Colonic mucosa (tissue), 4 donors: ENCODE data around the gene ST6GALNAC6. TPM values are rescaled to one million over a fixed set of nuclear protein-coding genes. Genes with fewer than 3 reads are reported as not detected.

Experiments
- DNase-seq: peaks from one replicate; pipeline ENCODE4 v3.0.0-alpha.2; 2020
- H3K27ac ChIP-seq: fragments of 200-600 bp; one replicate; pipeline ENCODE4 v1.8.0; 2021
- H3K27me3 ChIP-seq: fragments of 200-600 bp; one replicate; pipeline ENCODE4 v1.8.0; 2021
- H3K36me3 ChIP-seq: fragments of 200-600 bp; one replicate; pipeline ENCODE4 v1.8.0; 2021
- H3K4me1 ChIP-seq: fragments of 200-600 bp; one replicate; pipeline ENCODE4 v1.8.0; 2021; ENCODE audit warnings: mild to moderate bottlenecking
- H3K4me3 ChIP-seq: fragments of 200-600 bp; one replicate; pipeline ENCODE4 v1.8.0; 2021
- H3K9ac ChIP-seq, 2 donors: one replicate each; pipeline ENCODE4 v1.7.0; 2013; ENCODE audit warnings: control low read depth in 2 of 2, low read depth in 2 of 2, low read length in 2 of 2
- H3K9me3 ChIP-seq: fragments of 200-600 bp; one replicate; pipeline ENCODE4 v1.8.0; 2021
- intact Hi-C: fragments of 100-400 bp; cut with DNase I; formaldehyde crosslinking; loops from one replicate; pipeline ENCODE4 v1.14.1; 2022
- total RNA-seq, 2 donors: library from RNA; stranded (reverse); fragmentation: NEBNext Ultra II Directional in 1 of 2; extraction: Animal tissue kit (Norgen Biotek cat#: 25700) in 1 of 2; gene quantifications; one replicate each; pipeline ENCODE4 v1.2.1, GENCODE V29; 2021
- TF ChIP-seq, protein P1 (sequence below): fragments of 200-600 bp; IDR thresholded peaks from one replicate; pipeline ENCODE4 v1.8.0; 2022; ENCODE audit warnings: antibody characterized with exemption, mild to moderate bottlenecking
- donor health status: healthy.
- donor health status: DM: no; HTN: no; CAD: no.
- donor health status: DM: no; HTN: no; CAD: no.

Gene ST6GALNAC6
- total RNA-seq, 2 donors from 2014 or later: 251 to 279 TPM

DNA sequence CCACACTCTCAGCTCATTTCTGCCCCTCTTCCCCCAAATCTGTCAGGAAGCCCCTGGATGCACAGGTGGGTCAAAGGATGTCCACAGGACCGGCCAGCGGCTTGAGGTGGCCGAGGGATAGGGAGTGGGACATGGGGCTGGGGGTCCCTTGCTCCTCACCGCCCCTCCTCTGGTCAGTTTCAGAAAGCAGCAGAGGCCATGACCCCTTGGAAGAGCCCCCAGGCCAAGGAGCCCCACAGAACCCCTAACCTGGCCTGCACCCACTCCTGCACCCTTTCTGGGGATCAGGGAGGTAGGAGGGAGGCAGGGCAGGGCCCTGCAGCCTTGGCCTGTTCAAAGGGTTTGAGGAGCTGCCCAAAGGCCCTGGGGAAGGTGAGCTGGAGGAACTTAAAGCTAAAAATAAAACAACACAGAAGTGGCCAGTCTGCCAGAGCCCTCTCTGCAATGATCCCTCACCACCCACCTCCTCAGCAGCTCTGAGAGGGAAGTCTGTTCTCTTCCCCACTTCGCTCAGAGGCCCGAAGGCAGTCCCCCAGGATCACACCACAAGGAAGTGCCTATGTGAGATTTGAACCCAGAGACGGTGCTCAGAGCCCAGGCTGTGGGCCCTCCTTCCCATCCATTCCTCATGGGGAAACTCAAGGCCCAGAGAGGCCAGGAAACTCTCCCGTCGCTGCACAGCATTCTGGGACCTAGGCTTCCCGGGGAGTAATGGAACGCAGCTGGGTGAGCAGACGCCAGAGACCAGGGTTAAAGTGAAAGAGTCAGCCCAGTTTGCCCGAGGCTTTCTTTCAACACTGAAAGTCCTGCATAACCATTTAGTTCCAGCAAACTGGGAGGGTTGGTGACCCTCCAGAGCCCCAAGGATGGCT is 45.9 kb downstream of the ST6GALNAC6 start:
- intact Hi-C loops: no loop called here
- H3K9ac ChIP-seq: peak overlapping the region; percentile 2 to 86
- peaks cover 3% of the 10 kb centered on the region for H3K9me3 ChIP-seq
- no peak for DNase-seq
- TF ChIP-seq, protein P1, sequence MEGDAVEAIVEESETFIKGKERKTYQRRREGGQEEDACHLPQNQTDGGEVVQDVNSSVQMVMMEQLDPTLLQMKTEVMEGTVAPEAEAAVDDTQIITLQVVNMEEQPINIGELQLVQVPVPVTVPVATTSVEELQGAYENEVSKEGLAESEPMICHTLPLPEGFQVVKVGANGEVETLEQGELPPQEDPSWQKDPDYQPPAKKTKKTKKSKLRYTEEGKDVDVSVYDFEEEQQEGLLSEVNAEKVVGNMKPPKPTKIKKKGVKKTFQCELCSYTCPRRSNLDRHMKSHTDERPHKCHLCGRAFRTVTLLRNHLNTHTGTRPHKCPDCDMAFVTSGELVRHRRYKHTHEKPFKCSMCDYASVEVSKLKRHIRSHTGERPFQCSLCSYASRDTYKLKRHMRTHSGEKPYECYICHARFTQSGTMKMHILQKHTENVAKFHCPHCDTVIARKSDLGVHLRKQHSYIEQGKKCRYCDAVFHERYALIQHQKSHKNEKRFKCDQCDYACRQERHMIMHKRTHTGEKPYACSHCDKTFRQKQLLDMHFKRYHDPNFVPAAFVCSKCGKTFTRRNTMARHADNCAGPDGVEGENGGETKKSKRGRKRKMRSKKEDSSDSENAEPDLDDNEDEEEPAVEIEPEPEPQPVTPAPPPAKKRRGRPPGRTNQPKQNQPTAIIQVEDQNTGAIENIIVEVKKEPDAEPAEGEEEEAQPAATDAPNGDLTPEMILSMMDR: no peak
- peak overlapping the region; percentile 37 for H3K4me3 ChIP-seq
- H3K4me1 ChIP-seq: peaks cover 3% of the 10 kb centered on the region
- no peaks in the 10 kb centered on the region for H3K27me3 ChIP-seq
- H3K36me3 ChIP-seq: no peaks in the 10 kb centered on the region
- peak overlapping the region; percentile 74 for H3K27ac ChIP-seq

DNA sequence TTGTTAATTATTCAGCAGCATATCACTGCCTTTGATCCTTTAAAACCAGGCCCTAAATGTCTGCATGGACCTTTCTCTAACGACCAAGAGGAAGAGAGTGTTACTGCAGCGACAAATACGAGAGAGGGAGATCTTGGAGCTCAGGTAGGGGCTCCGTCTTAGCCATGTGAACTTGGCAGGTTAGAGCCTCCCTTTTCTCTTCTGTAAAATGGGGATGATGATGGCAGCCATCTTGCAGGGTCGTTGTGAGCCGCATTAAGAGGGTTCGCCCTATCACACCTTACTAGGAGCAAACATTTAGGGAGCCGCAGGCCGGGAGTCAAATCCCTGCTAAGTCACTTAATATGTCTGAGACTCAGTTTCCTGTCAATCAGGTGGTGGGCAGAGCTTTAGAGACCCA is 46.6 kb downstream of the ST6GALNAC6 start:
- no peak for DNase-seq
- Histone ChIP-seq H3K4me3 (peak overlapping the region; percentile 37), H3K27me3 (no peaks in the 10 kb centered on the region), H3K36me3 (no peaks in the 10 kb centered on the region), H3K27ac (peak overlapping the region; percentile 27), H3K4me1 (no peaks in the 10 kb centered on the region), H3K9ac (peak overlapping the region; percentile 2 to 64), H3K9me3 (peaks cover 3% of the 10 kb centered on the region)
- intact Hi-C loops: no loop called here
- TF ChIP-seq, protein P1: no peak

DNA sequence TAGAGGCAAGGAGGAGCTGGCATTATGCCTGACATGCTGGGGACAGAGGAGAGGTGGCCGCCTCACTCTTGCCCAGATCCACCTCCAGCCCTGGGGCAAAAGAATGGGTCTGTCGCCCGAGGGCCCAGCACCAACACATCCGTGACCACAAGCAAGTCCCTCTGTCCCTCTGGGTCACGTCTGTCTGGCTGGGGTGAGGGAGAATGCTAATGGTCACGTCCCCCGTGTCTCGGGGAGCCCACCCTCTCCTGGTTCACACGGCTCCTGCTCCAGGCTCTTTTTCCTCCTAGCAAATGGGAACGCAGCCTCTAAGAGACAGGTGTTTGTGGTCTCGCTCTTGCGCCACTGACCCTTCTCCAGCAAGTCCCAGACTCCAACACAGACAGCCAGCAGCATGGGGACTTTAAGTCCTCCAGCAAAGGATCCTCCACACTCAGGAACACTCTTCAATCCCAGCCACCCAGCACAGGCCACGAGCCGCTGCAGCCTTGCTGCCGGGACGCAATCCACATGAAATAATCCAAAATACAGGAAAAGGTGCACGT is 49.0 kb downstream of the ST6GALNAC6 start:
- intact Hi-C loops: no loop called here
- H3K9ac ChIP-seq: no peak overlapping the region
- no peaks in the 10 kb centered on the region for H3K27me3 ChIP-seq
- H3K27ac ChIP-seq: no peak overlapping the region
- no peaks in the 10 kb centered on the region for H3K4me1 ChIP-seq
- TF ChIP-seq, protein P1: no peak
- no peak for DNase-seq
- H3K4me3 ChIP-seq: no peak overlapping the region
- peaks cover 3% of the 10 kb centered on the region for H3K9me3 ChIP-seq
- H3K36me3 ChIP-seq: no peaks in the 10 kb centered on the region

DNA sequence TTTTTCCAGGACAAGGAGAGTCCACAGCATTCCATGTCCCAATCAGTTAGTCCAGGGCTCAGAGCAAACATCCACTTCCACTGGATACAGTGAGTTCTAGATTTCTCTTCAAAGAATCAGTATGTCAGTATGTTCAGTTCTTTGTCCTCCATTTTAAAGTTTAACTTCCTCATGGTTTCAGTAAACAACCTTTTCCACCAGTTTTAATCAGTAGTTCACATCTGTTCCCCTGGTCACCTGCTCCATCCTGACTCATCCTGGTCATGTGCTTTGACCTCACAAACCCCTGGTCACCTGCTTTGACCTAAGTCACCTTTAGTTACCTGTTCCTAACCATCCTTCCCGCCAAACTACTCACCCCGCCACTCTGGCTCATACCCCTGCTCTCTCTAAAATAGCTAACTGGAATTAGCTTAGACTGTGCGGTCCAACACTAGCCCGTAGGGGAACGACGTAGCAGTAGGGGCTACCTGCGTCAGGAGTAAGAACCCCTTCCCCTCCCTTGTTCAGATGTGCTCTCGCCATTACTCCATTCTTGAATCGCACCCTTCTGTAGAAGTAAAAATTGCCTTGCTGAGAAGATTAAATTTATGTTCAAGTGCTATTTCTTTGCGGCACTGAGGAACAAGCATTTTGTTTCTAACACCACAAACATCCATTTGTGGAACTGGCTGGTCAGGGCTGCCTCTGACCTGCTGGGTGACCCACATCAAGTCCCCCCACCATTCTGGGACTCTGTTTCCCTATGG is 50.5 kb downstream of the ST6GALNAC6 start:
- Histone ChIP-seq H3K27ac (no peak overlapping the region), H3K4me3 (no peak overlapping the region), H3K36me3 (no peaks in the 10 kb centered on the region), H3K9me3 (peaks cover 3% of the 10 kb centered on the region), H3K27me3 (no peaks in the 10 kb centered on the region), H3K4me1 (no peaks in the 10 kb centered on the region), H3K9ac (no peak overlapping the region)
- TF ChIP-seq, protein P1: no peak
- DNase-seq: no peak
- intact Hi-C loops: no loop called here

DNA sequence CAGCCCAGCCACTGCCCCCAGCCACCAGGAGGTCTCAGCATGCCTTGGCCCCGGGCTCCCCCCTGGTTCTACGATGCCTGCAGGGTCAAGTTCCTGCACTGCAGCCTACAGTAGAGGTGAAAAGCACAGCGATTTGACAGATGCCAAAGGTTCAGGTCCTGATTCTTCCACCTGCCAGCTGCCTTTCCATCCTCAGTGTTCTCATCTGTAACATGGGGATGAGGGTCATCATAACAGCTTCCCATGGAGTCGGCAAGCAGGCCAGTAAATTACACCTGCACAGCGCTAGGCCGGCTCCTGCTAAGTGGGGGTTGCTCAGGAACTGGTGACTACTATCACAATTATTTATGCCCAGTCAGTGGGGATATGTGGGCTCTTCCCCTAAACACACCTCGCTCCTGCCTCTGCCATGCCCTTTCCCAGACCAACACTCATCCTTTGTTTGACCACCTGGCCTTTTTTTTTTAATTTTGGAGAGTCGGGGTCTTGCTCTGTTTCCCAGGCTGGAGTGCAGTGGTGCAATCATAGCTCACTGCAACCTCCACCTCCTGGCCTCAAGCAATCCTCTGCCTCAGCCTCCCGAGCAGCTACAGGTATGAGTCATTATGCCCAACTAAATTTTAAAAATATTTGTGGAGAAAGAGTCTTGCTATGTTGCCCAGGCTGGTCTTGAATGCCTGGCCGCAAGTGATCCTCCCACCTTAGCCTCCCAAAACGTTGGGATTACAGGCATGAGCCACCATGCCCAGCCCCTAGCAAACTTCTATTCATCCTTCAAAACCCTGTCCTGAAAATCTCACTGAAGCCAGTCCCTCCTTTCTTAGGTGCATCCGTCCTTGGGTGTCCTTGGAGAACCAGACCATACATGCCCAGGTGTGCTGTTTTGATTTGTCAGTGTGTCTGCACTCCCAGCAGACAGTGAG is 51.3 kb downstream of the ST6GALNAC6 start:
- TF ChIP-seq, protein P1: no peak
- peaks cover 3% of the 10 kb centered on the region for H3K9me3 ChIP-seq
- H3K27me3 ChIP-seq: no peaks in the 10 kb centered on the region
- no peak overlapping the region for H3K9ac ChIP-seq
- intact Hi-C loops: no loop called here
- no peaks in the 10 kb centered on the region for H3K36me3 ChIP-seq
- no peak for DNase-seq
- H3K27ac ChIP-seq: no peak overlapping the region
- H3K4me3 ChIP-seq: no peak overlapping the region
- no peaks in the 10 kb centered on the region for H3K4me1 ChIP-seq
